Right cardiac atrium (tissue), 5 donors: ENCODE data around the gene THBS2. TPM values are rescaled to one million over a fixed set of nuclear protein-coding genes. Genes with fewer than 3 reads are reported as not detected.
"Not testable (repeated sequence)": the region's sequence is repeated elsewhere in the genome, so short reads cannot be mapped to it uniquely, and the experiment has no call there.

Experiments
- ATAC-seq, 2 donors: fragments of 200-7000 bp; cut with Tn5 transposase; one replicate each; pipeline versions ENCODE4 v1.8.0 to v1.9.1; 2020; ENCODE audit warnings: moderate library complexity in 2 of 2, mild to moderate bottlenecking in 1 of 2
- DNase-seq, 3 donors: peaks; one replicate each; pipeline ENCODE4 v3.0.0-alpha.2; 2020
- H3K27ac ChIP-seq: one replicate; pipeline ENCODE4 v1.5.1; 2013; ENCODE audit warnings: mild to moderate bottlenecking, low read length, control low read depth, moderate library complexity
- H3K27me3 ChIP-seq: one replicate; pipeline ENCODE4 v1.6.1; 2013; ENCODE audit not compliant: control insufficient read depth, insufficient read depth
- H3K4me1 ChIP-seq: one replicate; pipeline ENCODE4 v1.6.1; 2013; ENCODE audit warnings: low read length; ENCODE audit not compliant: control insufficient read depth, insufficient read depth
- H3K4me3 ChIP-seq: one replicate; pipeline ENCODE4 v1.5.1; 2013; ENCODE audit warnings: low read length, control low read depth
- H3K9me3 ChIP-seq: one replicate; pipeline ENCODE4 v1.6.1; 2013; ENCODE audit warnings: low read length; ENCODE audit not compliant: control insufficient read depth
- WGBS: extraction: QIAGEN DNeasy Blood & Tissue Kit; methylation state at CpG from one replicate; pipeline ENCODE4 v1.1.7; 2013; 5-methylcytosine and 5-hydroxymethylcytosine counted together
- intact Hi-C, 4 donors: fragments of 100-400 bp; cut with DNase I; formaldehyde crosslinking; loops; one replicate each; pipeline versions ENCODE4 v1.11.0 to v1.14.0; 2022 to 2023
- polyA plus RNA-seq: library from polyadenylated mRNA; stranded (reverse); fragments of 200-250 nt; gene quantifications from one replicate; pipeline ENCODE4 v1.2.3, GENCODE V29; 2013
- total RNA-seq, 4 donors: library from RNA; stranded (reverse); fragmentation: NEBNext Ultra II Directional; extraction: Animal tissue kit (Norgen Biotek cat#: 25700); gene quantifications; one replicate each; pipeline ENCODE4 v1.2.1, GENCODE V29; 2021
- donor health status: healthy with polysubstance abuse.
- donor health status: DM: no; HTN: yes; CAD: no.
- donor health status: DM: no; HTN: no; CAD: no.
- donor health status: DM: no; HTN: yes; CAD: no; lungs with severe emphysema.
- donor health status: DM: yes; HTN: yes; CAD: no.

Gene THBS2
- total and polyA plus RNA-seq, 5 donors: 8.7 to 38.8 (median 20.6) TPM

DNA sequence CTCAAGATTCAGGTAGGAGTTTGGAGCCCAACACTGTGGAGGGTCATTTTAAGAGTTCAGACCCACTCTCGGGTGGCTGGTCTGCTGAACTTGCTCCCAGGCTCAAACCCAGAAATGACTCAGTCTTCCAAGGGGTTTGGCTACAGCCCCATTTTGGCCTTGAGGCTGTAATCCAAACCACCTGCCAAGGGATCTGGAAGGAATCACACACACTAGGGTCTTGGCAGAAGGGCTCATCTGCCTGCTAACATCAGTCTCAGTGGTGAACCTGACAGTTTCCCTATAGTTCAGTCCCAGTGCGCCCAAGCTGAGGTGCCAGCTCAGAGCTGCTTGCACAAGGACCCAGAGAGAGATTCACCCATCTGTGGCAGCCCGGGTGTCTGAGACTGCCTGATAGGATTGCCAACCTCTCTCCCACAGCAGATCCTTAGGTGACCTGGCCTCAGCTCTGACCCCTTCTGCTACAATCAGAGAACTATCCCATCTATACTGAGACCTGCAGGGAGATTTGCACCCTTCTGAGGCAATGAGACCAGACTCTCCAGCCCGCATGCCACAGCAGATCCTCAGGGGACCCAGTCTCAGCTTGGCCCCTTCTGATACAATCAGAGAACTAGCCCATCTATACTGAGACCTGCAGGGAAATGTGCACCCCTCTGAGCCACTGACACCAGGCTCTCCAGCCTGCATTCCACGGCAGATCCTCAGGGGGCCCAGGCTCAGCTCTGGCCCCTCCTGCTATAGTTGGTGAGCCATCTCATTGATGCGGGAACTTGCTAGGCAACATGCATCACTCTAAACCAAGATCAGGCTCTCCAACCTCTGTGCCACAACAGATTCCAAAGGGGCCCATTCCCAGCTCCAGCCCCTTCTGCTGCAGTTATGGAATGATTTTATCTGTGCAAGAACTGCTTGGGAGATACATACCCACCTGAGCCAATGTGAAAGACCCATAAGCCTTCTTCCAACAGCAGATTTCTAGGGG lies 48.2 kb downstream of the THBS2 start:
- intact Hi-C loops: no loop called here
- ATAC-seq (peak; percentile 20 to 47), DNase-seq (no peak)
- H3K4me3 ChIP-seq: no peak overlapping the region
- no peaks in the 10 kb centered on the region for H3K4me1 ChIP-seq
- H3K9me3 ChIP-seq: peaks cover 2% of the 10 kb centered on the region
- H3K27ac ChIP-seq: no peak overlapping the region
- 75% methylated on average over 6 of the region's 6 CpGs for WGBS
- no peaks in the 10 kb centered on the region for H3K27me3 ChIP-seq

GRCh38 chr6:169204167-169204566 lies 49.5 kb downstream of the THBS2 start:
- no peaks in the 10 kb centered on the region for H3K27me3 ChIP-seq
- no peak overlapping the region for H3K4me3 ChIP-seq
- 64% methylated on average over 2 of the region's 2 CpGs for WGBS
- H3K4me1 ChIP-seq: no peaks in the 10 kb centered on the region
- intact Hi-C loops: no loop called here
- H3K27ac ChIP-seq: no peak overlapping the region
- H3K9me3 ChIP-seq: peaks cover 2% of the 10 kb centered on the region
- DNase-seq (no peak), ATAC-seq (no peak)

DNA sequence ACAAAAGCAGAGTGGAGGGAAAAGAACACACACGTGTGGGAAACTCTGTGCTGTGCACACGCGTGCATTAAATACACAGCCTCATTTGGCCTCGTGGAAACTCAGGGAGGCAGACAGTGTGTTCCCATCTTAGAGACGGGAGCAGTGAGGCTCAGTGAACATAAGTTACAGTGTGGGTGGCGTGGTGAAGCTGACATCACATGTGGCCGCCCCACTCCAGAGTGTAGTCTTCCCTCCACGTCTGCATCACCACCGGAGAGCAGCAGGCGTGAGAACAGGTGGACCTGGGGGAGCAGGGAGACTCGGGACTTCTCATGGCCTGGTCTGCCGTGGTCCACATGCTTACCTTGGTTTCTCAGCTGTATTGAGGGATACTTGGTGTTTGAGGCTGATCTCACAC lies 51.7 kb downstream of the THBS2 start:
- Histone ChIP-seq H3K27ac (no peak overlapping the region), H3K4me1 (no peaks in the 10 kb centered on the region), H3K4me3 (no peak overlapping the region), H3K27me3 (no peaks in the 10 kb centered on the region), H3K9me3 (peaks cover under 1% of the 10 kb centered on the region)
- DNase-seq (no peak), ATAC-seq (no peak)
- intact Hi-C loops: no loop called here
- WGBS: 82% methylated on average over 12 of the region's 12 CpGs

DNA sequence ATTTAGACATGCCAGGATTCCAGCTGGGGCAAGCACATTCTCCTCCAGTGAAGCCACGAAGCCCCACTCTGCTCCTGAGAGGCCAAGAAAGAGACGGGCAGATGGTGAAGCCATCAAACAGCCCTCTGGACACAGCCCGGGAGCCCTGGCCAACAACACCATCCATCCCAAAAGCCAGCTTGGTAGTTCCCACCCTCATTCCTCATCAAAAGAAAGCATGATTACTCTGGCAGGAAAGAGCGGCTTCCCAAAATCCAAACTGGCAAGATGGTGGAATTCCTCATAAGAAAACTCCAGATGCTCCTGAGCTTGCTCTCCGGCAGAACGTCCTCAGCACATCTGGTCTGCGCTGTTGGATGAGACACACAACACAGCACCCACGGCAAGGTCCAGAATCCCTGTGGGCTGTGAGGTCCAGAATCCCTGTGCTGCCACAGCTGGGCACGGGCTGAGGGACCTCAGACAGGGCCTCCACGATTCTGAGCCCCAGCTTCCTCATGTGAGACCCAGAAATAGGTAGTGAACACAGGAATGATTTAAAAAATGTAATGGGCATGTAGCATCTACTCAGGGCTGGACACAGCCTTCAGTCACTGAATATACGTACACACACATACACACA lies 52.6 kb downstream of the THBS2 start:
- H3K9me3 ChIP-seq: no peaks in the 10 kb centered on the region
- no peaks in the 10 kb centered on the region for H3K27me3 ChIP-seq
- no peak overlapping the region for H3K27ac ChIP-seq
- intact Hi-C loops: no loop called here
- DNase-seq (no peak), ATAC-seq (no peak)
- H3K4me3 ChIP-seq: no peak overlapping the region
- no peaks in the 10 kb centered on the region for H3K4me1 ChIP-seq
- 66% methylated on average over 11 of the region's 11 CpGs for WGBS

DNA sequence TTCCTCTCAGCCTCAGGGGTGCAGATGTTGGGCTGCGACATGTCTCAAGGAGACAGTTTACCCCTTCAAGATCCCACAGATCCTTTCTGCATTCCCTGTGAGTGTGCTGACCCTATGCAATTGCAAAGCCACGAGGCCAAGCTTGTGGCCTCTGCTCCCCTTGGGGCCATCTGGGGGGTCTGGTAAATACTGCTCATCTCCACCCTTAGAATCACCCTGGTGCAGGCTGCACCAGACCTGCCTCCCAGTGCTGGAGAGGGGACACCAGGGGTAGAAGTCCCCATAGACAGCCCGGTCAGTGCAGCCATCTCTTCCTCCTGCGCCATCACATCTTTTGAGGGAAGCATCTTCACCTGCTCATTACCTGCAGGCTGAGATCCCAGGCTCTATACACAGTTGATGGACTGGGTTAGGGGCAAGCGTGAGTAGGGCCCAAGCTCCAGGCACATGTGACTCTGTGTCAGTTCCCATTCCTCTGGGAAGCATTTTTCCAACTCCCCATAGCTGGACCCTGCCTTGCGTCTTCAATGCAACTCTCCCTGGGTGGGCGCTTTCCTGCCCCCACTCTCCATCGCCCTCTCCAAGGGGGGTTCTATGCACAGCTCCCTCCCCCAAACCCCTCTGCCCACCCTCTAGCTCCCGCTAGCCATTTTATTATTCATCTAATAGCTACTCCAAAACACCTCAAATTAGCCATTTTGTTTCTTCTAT lies 53.9 kb downstream of the THBS2 start:
- H3K9me3 ChIP-seq: no peaks in the 10 kb centered on the region
- H3K27me3 ChIP-seq: no peaks in the 10 kb centered on the region
- WGBS: 91% methylated on average over 9 of the region's 9 CpGs
- no peaks in the 10 kb centered on the region for H3K4me1 ChIP-seq
- DNase-seq (no peak), ATAC-seq (no peak)
- H3K27ac ChIP-seq: no peak overlapping the region
- H3K4me3 ChIP-seq: no peak overlapping the region
- intact Hi-C loops: no loop called here

DNA sequence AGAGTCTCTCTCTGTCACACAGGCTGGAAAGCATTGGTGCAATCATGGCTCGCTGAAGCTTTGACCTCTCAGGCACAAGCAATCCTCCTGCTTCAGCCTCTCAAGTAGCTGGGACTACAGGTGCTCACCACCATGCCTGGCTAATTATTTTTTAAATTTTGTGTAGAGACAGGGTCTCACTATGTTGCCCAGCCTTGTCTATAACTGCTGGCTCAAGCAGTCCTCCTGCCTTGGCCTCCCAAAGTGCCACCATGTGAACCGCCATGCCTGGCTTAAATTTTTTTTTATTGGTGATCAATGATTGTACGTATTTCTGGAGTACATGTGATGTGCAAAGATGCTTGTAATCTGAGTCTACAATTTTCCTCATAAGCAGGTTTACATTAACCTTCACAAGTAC lies 54.8 kb downstream of the THBS2 start:
- WGBS: 94% methylated on average over 3 of the region's 3 CpGs
- Histone ChIP-seq H3K4me3 (no peak overlapping the region), H3K4me1 (no peaks in the 10 kb centered on the region), H3K9me3 (no peaks in the 10 kb centered on the region), H3K27ac (no peak overlapping the region), H3K27me3 (no peaks in the 10 kb centered on the region)
- DNase-seq (no peak), ATAC-seq (no peak)
- intact Hi-C loops: no loop called here

- H3K4me1 ChIP-seq, ATAC-seq, H3K9me3 ChIP-seq, H3K27ac ChIP-seq, H3K4me3 ChIP-seq, intact Hi-C loops, H3K27me3 ChIP-seq, DNase-seq: not testable (repeated sequence)
- whole genome bisulfite sequencing: 93% methylated on average over 15 of the region's 15 CpGs
These were observed 55.7 kb downstream of the THBS2 start for GRCh38 chr6:169197929-169198328.

DNA sequence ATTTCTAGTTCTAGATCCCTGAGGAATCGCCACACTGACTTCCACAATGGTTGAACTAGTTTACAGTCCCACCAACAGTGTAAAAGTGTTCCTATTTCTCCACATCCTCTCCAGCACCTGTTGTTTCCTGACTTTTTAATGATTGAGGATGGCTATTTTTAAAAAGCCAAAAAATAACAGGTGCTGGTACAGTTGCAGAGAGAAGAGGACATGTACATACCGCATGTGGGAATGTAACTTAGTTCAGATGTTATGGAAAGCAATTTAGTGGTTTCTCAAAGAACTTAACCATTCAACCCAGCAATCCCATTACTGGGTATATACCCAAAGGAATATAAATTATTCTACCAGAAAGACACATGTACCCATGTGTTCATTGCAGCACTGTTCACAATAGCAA lies 57.4 kb downstream of the THBS2 start:
- H3K27me3 ChIP-seq, H3K4me1 ChIP-seq, H3K4me3 ChIP-seq, H3K9me3 ChIP-seq, ATAC-seq, H3K27ac ChIP-seq, intact Hi-C loops, DNase-seq: not testable (repeated sequence)
- WGBS: 43% methylated on average over 2 of the region's 2 CpGs

GRCh38 chr6:169194737-169195136 lies 58.9 kb downstream of the THBS2 start:
- 57% methylated on average over 2 of the region's 2 CpGs for WGBS
- ATAC-seq: no peak
- H3K4me3 ChIP-seq: no peak overlapping the region
- H3K27me3 ChIP-seq: no peaks in the 10 kb centered on the region
- intact Hi-C loops: no loop called here
- H3K9me3 ChIP-seq: no peaks in the 10 kb centered on the region
- no peaks in the 10 kb centered on the region for H3K4me1 ChIP-seq
- DNase-seq: no peak
- no peak overlapping the region for H3K27ac ChIP-seq

DNA sequence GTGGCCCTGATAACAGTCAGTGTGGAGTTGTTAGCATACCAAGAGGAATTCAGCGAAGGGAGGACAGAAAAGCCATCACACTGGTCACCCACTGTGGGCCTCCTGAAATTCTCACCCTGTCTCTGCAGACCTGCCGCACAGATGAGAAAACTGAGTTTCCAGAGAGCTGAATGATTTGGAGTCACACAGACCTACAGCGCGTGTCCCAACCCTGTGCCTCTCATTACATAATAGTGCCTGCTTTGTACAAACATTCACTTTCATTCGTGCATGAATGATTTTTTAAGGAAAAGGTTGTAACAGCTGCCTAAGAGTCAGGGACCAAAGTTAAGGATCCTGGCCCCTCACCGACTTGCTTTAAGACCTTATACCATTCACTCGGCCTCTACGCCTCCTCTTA lies 62.7 kb downstream of the THBS2 start:
- Histone ChIP-seq H3K4me1 (no peaks in the 10 kb centered on the region), H3K27me3 (no peaks in the 10 kb centered on the region), H3K4me3 (no peak overlapping the region), H3K27ac (peak overlapping the region; percentile 79), H3K9me3 (no peaks in the 10 kb centered on the region)
- intact Hi-C loops: no loop called here
- 76% methylated on average over 8 of the region's 8 CpGs for WGBS
- ATAC-seq (peak; percentile 42 to 43), DNase-seq (no peak)

DNA sequence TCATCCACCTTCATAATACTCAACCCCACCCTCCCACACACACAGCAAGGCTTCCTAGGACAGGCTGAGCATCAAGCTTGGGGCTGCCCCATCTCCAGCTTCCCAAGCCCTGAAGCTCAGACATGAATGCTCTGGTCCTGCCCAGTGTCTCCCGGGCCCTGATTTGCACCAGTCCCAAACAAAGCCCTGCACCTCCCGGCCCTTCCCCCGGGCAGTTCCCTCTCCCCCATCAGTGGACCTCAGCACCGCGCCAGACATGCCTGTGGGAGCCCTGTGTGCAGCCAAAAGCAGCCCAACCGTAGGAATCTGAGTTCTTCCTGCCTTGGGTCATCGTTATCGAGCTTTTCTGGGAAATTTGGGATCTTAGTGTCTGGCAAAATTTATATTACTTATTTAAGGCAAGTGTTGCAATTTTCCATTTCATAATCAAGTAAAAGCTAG lies 63.5 kb downstream of the THBS2 start:
- WGBS: 40% methylated on average over 8 of the region's 8 CpGs
- H3K9me3 ChIP-seq: no peaks in the 10 kb centered on the region

More for the DNA sequence above, 63.5 kb downstream of the THBS2 start:
- ATAC-seq: peak; percentile 98 to 99
- intact Hi-C loops: no loop called here
- peak; percentile 89 to 94 (median 94) for DNase-seq
- Histone ChIP-seq H3K27ac (peak overlapping the region; percentile 73), H3K27me3 (no peaks in the 10 kb centered on the region), H3K4me1 (no peaks in the 10 kb centered on the region), H3K4me3 (no peak overlapping the region)
